Caco-2 (cell line): ENCODE results near the gene UBAP1L. TPM values are rescaled to one million over a fixed set of nuclear protein-coding genes. Genes with fewer than 3 reads are reported as not detected.
"Not testable (repeated sequence)": the region's sequence is repeated elsewhere in the genome, so short reads cannot be mapped to it uniquely, and the experiment has no call there.

ENCODE experiments used
- BruUV-seq: library from RNA; stranded (reverse); fragments of 400-500 nt; replicated peaks from 2 replicates; lab custom pipeline; 2021; lab: Mats Ljungman, UMichigan
- CTCF ChIA-PET: fragments of 300-600 bp; sonication (Branson Sonifier 250); formaldehyde crosslinking; loops from one replicate; lab custom pipeline; 2022; ENCODE audit warnings: antibody characterized with exemption; lab: Charles Lee
- POLR2A ChIA-PET: fragments of 300-600 bp; sonication (Branson Sonifier 250); formaldehyde crosslinking; loops from one replicate; lab custom pipeline; 2022; ENCODE audit warnings: antibody characterized with exemption; lab: Charles Lee
- DNase-seq, 2 experiments: peaks; one replicate each; pipeline versions ENCODE4 v3.0.0 to v3.0.0-alpha.2; 2020 to 2022
- H3K27me3 ChIP-seq: replicated peaks from 2 replicates; pipeline ENCODE4 v1.6.0; 2011; ENCODE audit warnings: low read length; ENCODE audit not compliant: control insufficient read depth, insufficient read depth
- H3K36me3 ChIP-seq: 2 replicates; pipeline ENCODE4 v1.5.1; 2011; ENCODE audit warnings: low read length; ENCODE audit not compliant: control insufficient read depth, insufficient read depth
- H3K4me1 ChIP-seq: fragments of 250-450 bp; sonication (Bioruptor Pico); 2 replicates; pipeline ENCODE4 v1.5.1; 2020; ENCODE audit warnings: mild to moderate bottlenecking
- H3K4me3 ChIP-seq: 2 replicates; pipeline ENCODE4 v1.5.1; 2011; ENCODE audit warnings: low read depth, mild to moderate bottlenecking, control low read depth, low read length
- H3K9me3 ChIP-seq: fragments of 250-450 bp; sonication (Bioruptor Pico); 2 replicates; pipeline ENCODE4 v1.5.1; 2020; ENCODE audit warnings: mild to moderate bottlenecking, moderate library complexity
- H3K27ac Mint-ChIP-seq: one replicate; pipeline ENCODE4 v1.8.0; 2022; ENCODE audit warnings: mixed read lengths; ENCODE audit not compliant: unreplicated experiment
- H3K27me3 Mint-ChIP-seq: one replicate; pipeline ENCODE4 v1.8.0; 2022; ENCODE audit warnings: mixed read lengths; ENCODE audit not compliant: insufficient read depth, unreplicated experiment
- H3K36me3 Mint-ChIP-seq: one replicate; pipeline ENCODE4 v1.8.0; 2022; ENCODE audit warnings: mild to moderate bottlenecking, mixed read lengths; ENCODE audit not compliant: insufficient read depth, unreplicated experiment
- H3K4me1 Mint-ChIP-seq: one replicate; pipeline ENCODE4 v1.8.0; 2022; ENCODE audit warnings: low read depth, mixed read lengths; ENCODE audit not compliant: unreplicated experiment
- H3K4me3 Mint-ChIP-seq: one replicate; pipeline ENCODE4 v1.8.0; 2022; ENCODE audit warnings: mild to moderate bottlenecking, moderate library complexity, mixed read lengths; ENCODE audit not compliant: unreplicated experiment
- H3K9me3 Mint-ChIP-seq: one replicate; pipeline ENCODE4 v1.8.0; 2022; ENCODE audit warnings: mixed read lengths; ENCODE audit not compliant: unreplicated experiment
- CTCF ChIP-seq, 2 experiments: fragments of 200-600 bp in 1 of 2; IDR thresholded peaks; 1 replicate in 1 of 2; 2 replicates in 1 of 2; pipeline versions ENCODE4 v1.5.1 to v1.8.0; 2011 to 2022; ENCODE audit warnings: antibody characterized with exemption in 1 of 2, control low read depth in 1 of 2, inconsistent platforms in 1 of 2, low read depth in 1 of 2, low read length in 1 of 2, mild to moderate bottlenecking in 1 of 2, moderate library complexity in 1 of 2; ENCODE audit not compliant: insufficient read depth in 1 of 2, severe bottlenecking in 1 of 2, unreplicated experiment in 1 of 2
- intact Hi-C: fragments of 100-400 bp; cut with micrococcal nuclease; formaldehyde crosslinking; loops from one replicate; pipeline ENCODE4 v1.10.0; 2022; ENCODE audit not compliant: unreplicated experiment
- total RNA-seq: library from RNA; stranded (reverse); gene quantifications from 2 replicates; pipeline ENCODE4 v1.2.3, GENCODE V29; 2022

UBAP1L gene
- total RNA-seq, 1 experiment from 2014 or later = 2.2 TPM

GRCh38 chr15:65074946-65075345 lies 40.1 kb downstream of the UBAP1L start:
- H3K4me1 ChIP-seq, H3K4me1 Mint-ChIP-seq, H3K36me3 Mint-ChIP-seq, H3K4me3 ChIP-seq, H3K36me3 ChIP-seq, H3K4me3 Mint-ChIP-seq, DNase-seq, H3K27me3 Mint-ChIP-seq, H3K27me3 ChIP-seq, CTCF ChIA-PET, H3K9me3 Mint-ChIP-seq, POLR2A ChIA-PET, H3K9me3 ChIP-seq, H3K27ac Mint-ChIP-seq, BruUV-seq, intact Hi-C loops: not testable (repeated sequence)

GRCh38 chr15:65072617-65073016 lies 42.4 kb downstream of the UBAP1L start:
- no peaks in the 10 kb centered on the region for H3K27me3 ChIP-seq
- Mint-ChIP-seq H3K27ac (no peak overlapping the region), H3K4me3 (no peak overlapping the region), H3K4me1 (no peaks in the 10 kb centered on the region), H3K27me3 (no peaks in the 10 kb centered on the region), H3K36me3 (no peaks in the 10 kb centered on the region), H3K9me3 (no peaks in the 10 kb centered on the region)
- CTCF ChIA-PET = no interaction called here
- intact Hi-C loops = no loop called here
- no peak for DNase-seq
- BruUV-seq = no TSS peak
- peaks cover 4% of the 10 kb centered on the region; the same call in 1 of the 2 replicates for H3K9me3 ChIP-seq
- no peaks in the 10 kb centered on the region for H3K36me3 ChIP-seq
- no peak overlapping the region for H3K4me3 ChIP-seq
- no peak for TF ChIP-seq CTCF (IDR thresholded peaks at IDR 0.05; ENCODE audit: insufficient read depth in 1 of 2, low read depth in 1 of 2, low read length in 1 of 2, severe bottlenecking in 1 of 2, unreplicated experiment in 1 of 2)
- no peaks in the 10 kb centered on the region for H3K4me1 ChIP-seq
- POLR2A ChIA-PET = no interaction called here

- intact Hi-C loops = no loop called here
- no peaks in the 10 kb centered on the region for H3K27me3 ChIP-seq
- no peak overlapping the region for H3K4me3 Mint-ChIP-seq
- H3K9me3 ChIP-seq = peaks cover 4% of the 10 kb centered on the region; the same call in 1 of the 2 replicates
- peaks cover 5% of the 10 kb centered on the region for H3K4me1 Mint-ChIP-seq
- ChIA-PET CTCF (no interaction called here), POLR2A (no interaction called here)
- no peaks in the 10 kb centered on the region for H3K27me3 Mint-ChIP-seq
- DNase-seq = no peak
- no peak overlapping the region for H3K4me3 ChIP-seq
- no peak for TF ChIP-seq CTCF (IDR thresholded peaks at IDR 0.05; ENCODE audit: insufficient read depth in 1 of 2, low read depth in 1 of 2, low read length in 1 of 2, severe bottlenecking in 1 of 2, unreplicated experiment in 1 of 2)
- peaks cover 2% of the 10 kb centered on the region; the same call in 1 of the 2 replicates for H3K4me1 ChIP-seq
- no peaks in the 10 kb centered on the region for H3K36me3 ChIP-seq
- H3K36me3 Mint-ChIP-seq = no peaks in the 10 kb centered on the region
- H3K27ac Mint-ChIP-seq = no peak overlapping the region
- no TSS peak for BruUV-seq
- H3K9me3 Mint-ChIP-seq = no peaks in the 10 kb centered on the region
Measured at GRCh38 chr15:65072027-65072426, 43.0 kb downstream of the UBAP1L start.

- Histone ChIP-seq H3K4me1 (peaks cover 8% of the 10 kb centered on the region), H3K9me3 (peaks cover 4% of the 10 kb centered on the region; the same call in 1 of the 2 replicates), H3K36me3 (no peaks in the 10 kb centered on the region), H3K27me3 (no peaks in the 10 kb centered on the region), H3K4me3 (no peak overlapping the region)
- POLR2A ChIA-PET = no interaction called here
- no peak overlapping the region for H3K27ac Mint-ChIP-seq
- H3K4me1 Mint-ChIP-seq = peaks cover 6% of the 10 kb centered on the region
- BruUV-seq = no TSS peak
- no peak overlapping the region for H3K4me3 Mint-ChIP-seq
- intact Hi-C loops = no loop called here
- CTCF ChIA-PET = no interaction called here
- H3K36me3 Mint-ChIP-seq = no peaks in the 10 kb centered on the region
- DNase-seq = no peak
- TF ChIP-seq CTCF (IDR thresholded peaks at IDR 0.05; ENCODE audit: insufficient read depth in 1 of 2, low read depth in 1 of 2, low read length in 1 of 2, severe bottlenecking in 1 of 2, unreplicated experiment in 1 of 2) = no peak
- H3K9me3 Mint-ChIP-seq = no peaks in the 10 kb centered on the region
- H3K27me3 Mint-ChIP-seq = no peaks in the 10 kb centered on the region
Measured at GRCh38 chr15:65071381-65071811, 43.6 kb downstream of the UBAP1L start.
